ENCODE data around the gene PLN.

PLN gene

GRCh38 chr6:118602300-118602699 is 54.2 kb downstream of the PLN start:
- DNase-seq (ENCODE audit: low read depth in 1 of 2, low spot score in 1 of 2): no peak
- Histone ChIP-seq H3K27ac (replicated peaks) (no peak overlapping the region), H3K27me3 (ENCODE audit: insufficient read depth, poor library complexity, severe bottlenecking) (no peaks in the 10 kb centered on the region), H3K4me3 (replicated peaks; ENCODE audit: insufficient read depth, low read length) (no peak overlapping the region)
- TF ChIP-seq REST (IDR thresholded peaks at IDR 0.05; ENCODE audit: insufficient replicate concordance, low read depth): no peak
- TF ChIP-seq POLR2AphosphoS5 (IDR thresholded peaks at IDR 0.05; ENCODE audit: low read depth): no peak
- no peak for TF ChIP-seq CTCF (IDR thresholded peaks at IDR 0.05; ENCODE audit: insufficient read depth, low read length)
- no peak for TF ChIP-seq SPI1 (IDR thresholded peaks at IDR 0.05; ENCODE audit: borderline replicate concordance, low read depth)
- no peak for TF ChIP-seq GABPA (IDR thresholded peaks at IDR 0.05; ENCODE audit: low read depth)

- DNase-seq (ENCODE audit: low read depth in 1 of 2, low spot score in 1 of 2): no peak
- H3K4me3 ChIP-seq (replicated peaks; ENCODE audit: insufficient read depth, low read length): no peak overlapping the region
Measured at GRCh38 chr6:118603372-118603771, 55.3 kb downstream of the PLN start.

GRCh38 chr6:118606268-118606667 is 58.2 kb downstream of the PLN start:
- DNase-seq (ENCODE audit: low read depth in 1 of 2, low spot score in 1 of 2): no peak
- TF ChIP-seq SPI1 (IDR thresholded peaks at IDR 0.05; ENCODE audit: borderline replicate concordance, low read depth) (no peak), POLR2AphosphoS5 (IDR thresholded peaks at IDR 0.05; ENCODE audit: low read depth) (no peak), CTCF (IDR thresholded peaks at IDR 0.05; ENCODE audit: insufficient read depth, low read length) (no peak), GABPA (IDR thresholded peaks at IDR 0.05; ENCODE audit: low read depth) (no peak), REST (IDR thresholded peaks at IDR 0.05; ENCODE audit: insufficient replicate concordance, low read depth) (no peak)
- H3K27me3 ChIP-seq (ENCODE audit: insufficient read depth, poor library complexity, severe bottlenecking): no peaks in the 10 kb centered on the region
- no peak overlapping the region for H3K4me3 ChIP-seq (replicated peaks; ENCODE audit: insufficient read depth, low read length)
- H3K27ac ChIP-seq (replicated peaks): no peak overlapping the region

More at GRCh38 chr6:118603372-118603771, 55.3 kb downstream of the PLN start:
- no peak overlapping the region for H3K27ac ChIP-seq (replicated peaks)
- TF ChIP-seq GABPA (IDR thresholded peaks at IDR 0.05; ENCODE audit: low read depth): no peak
- H3K27me3 ChIP-seq (ENCODE audit: insufficient read depth, poor library complexity, severe bottlenecking): no peaks in the 10 kb centered on the region

- no peak overlapping the region for H3K27ac ChIP-seq (replicated peaks)
- H3K27me3 ChIP-seq (ENCODE audit: insufficient read depth, poor library complexity, severe bottlenecking): no peaks in the 10 kb centered on the region
- DNase-seq (ENCODE audit: low read depth in 1 of 2, low spot score in 1 of 2): no peak
- TF ChIP-seq POLR2AphosphoS5 (IDR thresholded peaks at IDR 0.05; ENCODE audit: low read depth) (no peak), GABPA (IDR thresholded peaks at IDR 0.05; ENCODE audit: low read depth) (no peak), REST (IDR thresholded peaks at IDR 0.05; ENCODE audit: insufficient replicate concordance, low read depth) (no peak), SPI1 (IDR thresholded peaks at IDR 0.05; ENCODE audit: borderline replicate concordance, low read depth) (no peak), CTCF (IDR thresholded peaks at IDR 0.05; ENCODE audit: insufficient read depth, low read length) (no peak)
- H3K4me3 ChIP-seq (replicated peaks; ENCODE audit: insufficient read depth, low read length): no peak overlapping the region
Measured at GRCh38 chr6:118606858-118607257, 58.8 kb downstream of the PLN start.
